Stimulated activated CD4-positive, alpha-beta T cell treated with anti-CD3 and anti-CD28 coated beads, Interleukin-1b, Interleukin-23, amount 100 ng/mL, for 1 hour (primary cell): ENCODE measurements around the gene PARP16.
"Not testable (repeated sequence)": the region's sequence is repeated elsewhere in the genome, so short reads cannot be mapped to it uniquely, and the experiment has no call there.

Experiments used
- DNase-seq, 2 donors: peaks; one replicate each; pipeline ENCODE4 v3.0.0-alpha.2; 2020; ENCODE audit warnings: low read depth in 2 of 2

The PARP16 gene

GRCh38 chr15:65277015-65277414, 9.7 kb downstream of the PARP16 start:
- no peak for DNase-seq

GRCh38 chr15:65275728-65276126, 11.0 kb downstream of the PARP16 start:
- no peak for DNase-seq

- no peak for DNase-seq
Measured at GRCh38 chr15:65275104-65275727, 11.5 kb downstream of the PARP16 start.

GRCh38 chr15:65270811-65271545, 15.7 kb downstream of the PARP16 start:
- DNase-seq: not testable (repeated sequence)

GRCh38 chr15:65268411-65268810, 18.3 kb downstream of the PARP16 start:
- DNase-seq: no peak

- DNase-seq: no peak
Measured at GRCh38 chr15:65266469-65266868, 20.2 kb downstream of the PARP16 start.

GRCh38 chr15:65264863-65265430, 21.7 kb downstream of the PARP16 start:
- DNase-seq: no peak

GRCh38 chr15:65263313-65263712, 23.4 kb downstream of the PARP16 start:
- DNase-seq: no peak

- DNase-seq: no peak
Measured at GRCh38 chr15:65260968-65261367, 25.7 kb downstream of the PARP16 start.

GRCh38 chr15:65259367-65259797, 27.3 kb downstream of the PARP16 start:
- DNase-seq: no peak

GRCh38 chr15:65258375-65259262, 28.1 kb downstream of the PARP16 start:
- DNase-seq: no peak

- DNase-seq: no peak
Measured at GRCh38 chr15:65255486-65256140, 31.1 kb downstream of the PARP16 start.

- no peak for DNase-seq
Measured at GRCh38 chr15:65254758-65255157, 31.9 kb downstream of the PARP16 start.

GRCh38 chr15:65254356-65254755, 32.3 kb downstream of the PARP16 start:
- no peak for DNase-seq

GRCh38 chr15:65249641-65250040, 37.0 kb downstream of the PARP16 start:
- peak in 1 of 2 donors; percentile 37 for DNase-seq

GRCh38 chr15:65248511-65249255, 38.0 kb downstream of the PARP16 start:
- no peak for DNase-seq

GRCh38 chr15:65246939-65247338, 39.7 kb downstream of the PARP16 start:
- DNase-seq: no peak

GRCh38 chr15:65246026-65246714, 40.5 kb downstream of the PARP16 start:
- DNase-seq: no peak

- DNase-seq: no peak
Measured at GRCh38 chr15:65245096-65245856, 41.4 kb downstream of the PARP16 start.
